GM20431 (cell line): ENCODE results near the gene FBLN2.

ENCODE experiments used
- in situ Hi-C: fragments of 300-500 bp; cut with MseI, MboI; formaldehyde crosslinking; loops from one replicate; pipeline ENCODE4 v1.15.0; 2020; ENCODE audit warnings: low sequenced_read_pairs; ENCODE audit not compliant: unreplicated experiment

Gene FBLN2

DNA sequence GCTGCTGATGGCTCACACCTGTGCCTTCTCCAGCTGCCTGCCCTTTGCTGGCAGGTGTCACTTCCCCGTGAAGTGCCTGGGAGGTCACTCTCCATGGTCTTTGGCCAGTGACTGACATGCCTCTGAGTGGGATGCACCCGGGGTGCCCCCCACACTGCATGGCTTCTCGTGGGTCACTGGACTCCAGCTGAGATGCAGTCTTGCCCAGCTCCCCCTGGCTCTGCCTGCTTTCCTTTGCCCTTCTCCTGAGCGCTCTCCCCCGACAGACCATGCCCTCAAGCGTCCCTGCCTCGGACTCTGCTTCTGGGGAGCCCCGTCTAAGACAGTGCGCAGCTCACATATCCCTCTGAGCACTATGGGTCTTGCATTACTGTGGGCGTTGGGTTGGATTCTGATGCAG lies 14.4 kb downstream of the FBLN2 start:
- in situ Hi-C loops = no loop called here

DNA sequence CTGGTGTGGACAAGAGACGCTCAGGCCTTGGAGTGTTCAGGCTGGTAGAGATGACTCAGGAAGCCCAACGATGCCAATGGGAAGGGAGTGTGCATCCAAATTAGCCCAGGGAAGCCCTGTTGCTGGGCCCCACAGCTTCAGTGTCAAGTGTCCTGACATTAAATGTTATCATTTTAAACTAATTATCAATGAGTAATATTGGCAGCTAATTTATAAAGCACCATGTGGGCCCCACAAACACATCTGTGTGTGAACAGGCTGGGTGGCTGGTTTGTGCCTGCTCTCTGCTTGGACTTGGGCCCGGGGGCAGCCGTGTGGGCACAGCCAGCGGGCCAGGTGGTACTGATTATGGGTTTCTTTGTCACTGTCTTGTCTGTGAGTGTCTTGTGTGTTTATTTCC lies 15.0 kb downstream of the FBLN2 start:
- in situ Hi-C loops = no loop called here

DNA sequence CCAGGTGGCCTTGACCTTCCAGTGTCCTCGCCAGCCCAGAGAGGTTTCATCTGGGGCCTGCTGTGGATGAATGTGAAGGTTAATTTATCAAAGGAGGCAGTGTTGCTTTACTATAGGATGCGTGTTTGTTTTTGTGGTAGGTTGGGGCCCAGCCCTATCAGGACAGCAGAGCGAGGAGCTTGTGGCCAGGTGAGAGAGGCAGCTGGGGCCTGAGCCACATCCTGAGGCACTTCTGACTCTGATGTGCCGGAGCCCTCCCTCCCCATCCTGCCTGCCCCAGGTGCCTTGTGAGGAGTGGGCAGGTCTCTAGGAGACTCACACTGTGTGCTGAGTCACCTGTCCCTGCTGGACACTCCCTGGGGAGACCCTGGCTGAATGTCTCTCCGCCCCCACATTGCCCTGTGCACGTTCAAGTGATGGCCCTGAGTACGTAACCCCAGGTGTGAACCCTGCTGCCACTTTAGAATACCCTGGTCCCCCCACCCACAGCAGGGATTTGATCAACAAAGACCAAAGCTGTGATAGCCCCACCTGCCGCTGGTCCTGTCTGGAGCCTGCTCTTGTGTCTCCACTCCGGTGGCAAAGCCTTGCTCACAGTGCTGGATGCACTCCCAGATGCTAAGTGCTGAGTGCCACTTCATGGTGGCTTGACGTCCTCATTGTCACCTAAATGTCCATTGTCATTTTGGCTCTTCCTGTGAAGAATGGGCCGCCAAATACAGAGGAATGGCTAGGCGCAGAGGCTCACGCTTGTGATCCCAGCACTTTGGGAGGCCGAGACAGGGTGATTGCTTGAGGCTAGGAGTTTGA lies 16.0 kb downstream of the FBLN2 start:
- in situ Hi-C loops = no loop called here

DNA sequence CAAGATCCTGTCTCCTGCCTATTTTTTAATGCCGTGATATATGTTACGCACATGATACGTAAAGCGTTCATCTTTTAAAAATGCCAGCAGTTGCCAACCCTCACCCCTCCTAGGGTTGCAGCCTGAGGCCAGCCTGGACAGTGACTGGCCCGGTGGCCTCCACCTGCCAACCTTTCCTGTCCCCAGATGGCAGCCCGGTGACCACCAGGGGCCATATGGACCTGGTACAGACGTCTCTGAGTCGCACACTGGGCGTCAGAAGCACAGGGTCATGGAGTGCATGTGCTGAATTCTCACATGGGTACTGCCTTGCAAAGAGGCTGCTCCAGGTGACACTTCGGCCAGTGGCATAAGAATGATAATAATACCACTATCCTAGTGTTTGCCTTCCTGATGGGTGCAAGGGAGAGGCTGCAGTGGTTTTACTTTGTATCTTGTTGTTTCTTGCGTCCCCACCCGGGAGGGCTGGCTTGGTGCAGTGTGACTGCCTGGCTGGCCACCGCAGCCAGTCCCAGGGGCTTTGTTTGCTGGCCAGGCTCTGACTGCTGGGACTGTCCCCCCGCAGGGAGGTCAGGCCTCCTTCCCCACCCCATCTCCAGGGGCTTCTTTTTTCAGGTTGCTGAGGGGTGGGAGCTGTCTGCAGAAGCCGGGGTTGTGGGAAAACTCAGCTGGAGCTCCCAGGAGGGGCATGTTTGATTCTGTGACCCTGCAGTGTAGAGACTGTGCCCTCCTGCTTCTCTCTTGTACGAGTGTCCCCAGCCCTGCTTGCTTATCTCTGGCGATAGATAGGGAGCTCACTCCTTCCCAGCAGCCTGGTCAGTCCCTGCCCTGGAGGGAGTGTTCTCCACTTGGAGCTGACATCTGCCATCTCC lies 16.9 kb downstream of the FBLN2 start:
- in situ Hi-C loops = no loop called here

DNA sequence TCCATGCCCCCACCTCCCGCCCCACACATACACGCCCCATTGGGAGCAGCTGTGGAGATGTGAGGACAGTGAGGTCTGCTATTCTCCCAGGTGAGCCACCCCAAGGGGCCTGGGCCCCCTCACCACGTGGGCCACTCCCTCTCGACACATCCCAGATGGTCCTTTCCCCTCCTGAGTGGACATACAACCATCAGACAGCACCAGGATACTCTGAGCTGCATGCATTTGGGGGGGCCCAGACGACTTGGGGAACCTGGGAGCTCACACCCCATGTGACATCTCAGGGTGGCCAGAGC lies 17.5 kb downstream of the FBLN2 start:
- in situ Hi-C loops = no loop called here

DNA sequence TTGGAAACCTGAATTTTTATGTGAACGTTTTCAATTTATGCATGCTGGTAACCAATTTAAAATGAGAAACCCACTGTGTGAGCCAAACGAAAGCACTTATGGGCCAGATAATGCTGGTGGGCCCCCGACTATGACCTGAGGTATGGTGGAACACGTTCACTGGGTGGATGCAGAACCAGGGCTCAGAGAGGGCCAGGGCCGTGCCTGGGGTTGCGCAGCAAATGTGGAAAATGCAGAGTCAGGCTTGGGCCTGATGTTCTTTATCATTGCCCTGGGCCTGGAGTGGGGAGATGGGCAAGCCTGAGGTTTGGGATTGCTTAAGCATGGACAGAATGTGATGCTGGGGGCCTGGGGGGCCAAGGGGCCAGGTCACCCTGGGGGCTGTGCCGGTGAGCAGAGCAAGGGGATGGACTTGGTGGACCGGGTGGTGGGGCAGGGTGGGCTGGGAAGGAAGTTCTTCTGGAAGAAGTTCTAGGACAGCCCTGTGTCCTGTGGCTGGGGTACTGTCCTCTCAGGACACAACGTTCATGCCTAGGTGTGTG lies 17.9 kb downstream of the FBLN2 start:
- in situ Hi-C loops = no loop called here

DNA sequence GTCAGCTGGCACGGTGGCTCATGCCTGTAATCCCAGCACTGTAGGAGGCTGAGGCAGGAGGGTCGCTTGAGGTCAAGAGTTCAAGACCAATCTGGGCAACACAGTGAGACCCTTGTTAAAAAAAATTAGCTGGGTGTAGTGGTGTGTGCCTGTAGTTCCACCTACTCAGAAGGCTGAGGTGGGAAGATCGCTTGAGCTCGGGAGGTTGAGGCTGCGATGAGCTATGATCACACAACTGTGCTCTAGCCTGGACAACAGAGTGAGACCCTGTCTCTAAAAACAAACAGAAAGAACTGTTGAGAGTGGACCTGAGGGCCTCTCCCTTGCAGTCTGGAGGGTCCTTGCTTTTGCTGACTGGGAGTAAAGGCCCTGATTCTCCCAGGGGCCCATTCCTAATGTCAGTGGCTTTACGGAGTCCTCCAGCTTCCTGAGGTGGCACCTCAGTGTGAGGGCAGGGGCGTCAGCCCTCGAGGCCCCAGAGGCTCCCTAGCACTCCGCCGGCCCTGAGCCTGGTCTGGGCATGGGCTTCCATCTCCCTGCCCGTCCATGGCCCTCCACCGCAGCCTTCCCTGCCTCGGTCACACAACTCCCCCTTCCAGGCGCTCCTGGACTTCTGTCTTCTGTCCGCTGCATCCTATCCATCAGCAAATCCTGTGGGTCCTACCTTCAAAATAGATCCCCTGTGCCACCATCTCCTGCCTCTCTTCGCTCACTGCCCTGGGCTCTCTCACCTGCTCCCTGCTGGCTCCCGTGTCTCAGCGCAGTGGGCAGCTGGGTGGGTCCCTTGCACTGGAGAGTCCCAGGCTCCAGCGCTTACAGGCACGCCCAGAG lies 19.0 kb downstream of the FBLN2 start:
- in situ Hi-C loops = no loop called here

DNA sequence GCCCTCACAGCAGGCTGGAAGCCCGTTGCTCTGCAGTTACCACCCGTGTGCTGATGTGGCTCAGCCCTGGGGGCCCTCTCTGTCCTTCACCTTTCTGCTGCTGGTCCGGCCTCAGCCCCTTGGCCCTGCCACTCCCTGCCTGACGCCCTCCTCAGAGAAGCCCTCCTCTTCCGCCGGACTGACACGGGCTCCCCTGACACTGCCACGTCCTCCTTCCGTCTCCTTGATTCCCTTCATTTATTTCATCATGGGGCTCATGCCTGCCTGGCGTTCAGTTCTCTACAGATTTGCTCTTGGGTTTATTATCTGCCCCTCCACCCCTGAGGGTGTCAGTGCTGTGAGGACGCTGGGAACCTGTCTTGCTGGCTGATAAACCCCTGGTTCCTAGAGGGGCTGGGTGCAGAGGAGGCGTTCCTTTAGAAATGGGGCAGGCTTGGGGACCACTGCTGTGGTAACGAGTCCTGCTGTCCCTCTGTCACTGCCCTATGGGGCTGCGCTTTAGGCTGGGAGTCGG lies 19.6 kb downstream of the FBLN2 start:
- in situ Hi-C loops = no loop called here

DNA sequence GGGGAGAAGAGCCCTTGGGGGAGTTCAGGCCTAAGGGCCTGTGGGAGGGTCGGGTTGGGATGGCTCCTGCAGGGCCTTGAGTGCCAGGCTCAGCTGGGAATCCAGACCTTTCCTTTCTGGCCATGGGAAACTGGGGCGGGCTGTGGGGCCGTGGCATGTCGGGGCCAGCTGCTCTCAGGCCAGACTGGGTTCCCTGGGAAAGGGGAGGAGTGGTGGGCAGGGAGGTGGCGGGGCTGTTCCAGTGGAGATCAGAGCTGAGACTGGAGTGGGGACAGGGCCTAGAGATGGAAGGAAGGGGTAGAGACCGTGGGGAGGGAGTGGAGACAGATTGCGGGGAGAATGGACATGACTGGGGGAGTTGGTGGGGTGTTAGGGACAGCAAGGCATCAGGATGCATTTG lies 20.3 kb downstream of the FBLN2 start:
- in situ Hi-C loops = no loop called here

DNA sequence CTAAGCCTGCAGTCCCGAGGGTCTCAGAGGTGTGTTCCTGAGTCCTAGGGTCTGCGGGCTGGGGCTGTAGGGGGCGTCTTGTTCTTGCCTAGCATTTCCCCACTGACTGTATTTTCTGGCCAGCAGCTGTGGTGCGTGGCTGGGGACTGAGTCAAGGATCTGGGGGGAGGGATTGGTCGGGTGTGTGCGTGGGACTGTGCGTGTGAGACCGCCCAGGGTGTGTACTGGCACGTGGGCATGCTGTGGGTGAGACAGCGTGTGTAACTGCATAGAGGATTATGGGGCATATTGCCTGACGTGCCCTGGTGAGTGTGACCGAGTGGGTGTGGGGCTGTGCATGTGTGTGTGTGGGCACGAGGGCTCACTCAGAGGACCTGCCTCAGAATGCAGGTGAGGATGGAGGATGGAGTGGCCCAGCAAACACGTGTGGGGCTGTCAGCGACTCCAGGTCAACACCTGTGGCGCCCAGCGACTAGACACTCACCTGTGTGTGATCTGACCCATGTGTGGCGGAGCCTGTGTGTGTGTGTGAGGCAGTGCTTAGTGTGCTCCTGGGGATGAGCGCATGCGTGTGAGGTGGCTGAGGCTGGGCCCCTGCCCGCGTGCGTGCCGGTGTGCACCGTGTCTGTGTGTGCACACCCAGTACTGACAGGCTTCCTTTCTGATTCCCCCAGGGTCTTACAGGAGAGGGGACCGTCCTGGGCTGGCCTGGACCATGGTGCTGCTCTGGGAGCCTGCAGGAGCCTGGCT lies 20.9 kb downstream of the FBLN2 start:
- in situ Hi-C loops = no loop called here

DNA sequence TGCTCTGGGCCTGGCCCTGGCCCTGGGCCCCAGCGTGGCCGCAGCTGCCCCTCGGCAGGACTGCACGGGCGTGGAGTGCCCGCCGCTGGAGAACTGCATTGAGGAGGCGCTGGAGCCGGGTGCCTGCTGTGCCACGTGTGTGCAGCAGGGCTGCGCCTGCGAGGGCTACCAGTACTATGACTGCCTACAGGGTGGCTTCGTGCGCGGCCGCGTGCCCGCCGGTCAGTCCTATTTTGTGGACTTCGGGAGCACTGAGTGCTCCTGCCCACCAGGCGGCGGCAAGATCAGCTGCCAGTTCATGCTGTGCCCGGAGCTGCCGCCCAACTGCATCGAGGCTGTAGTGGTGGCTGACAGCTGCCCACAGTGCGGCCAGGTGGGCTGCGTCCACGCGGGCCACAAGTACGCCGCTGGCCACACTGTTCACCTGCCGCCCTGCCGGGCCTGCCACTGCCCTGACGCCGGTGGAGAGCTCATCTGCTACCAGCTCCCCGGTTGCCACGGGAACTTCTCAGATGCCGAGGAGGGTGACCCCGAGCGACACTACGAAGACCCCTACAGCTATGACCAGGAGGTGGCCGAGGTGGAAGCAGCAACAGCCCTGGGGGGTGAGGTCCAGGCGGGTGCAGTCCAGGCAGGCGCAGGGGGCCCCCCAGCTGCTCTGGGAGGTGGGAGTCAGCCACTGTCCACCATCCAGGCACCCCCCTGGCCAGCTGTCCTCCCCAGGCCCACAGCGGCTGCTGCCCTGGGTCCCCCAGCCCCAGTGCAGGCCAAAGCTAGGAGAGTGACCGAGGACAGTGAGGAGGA lies 21.7 kb downstream of the FBLN2 start:
- in situ Hi-C loops = no loop called here

DNA sequence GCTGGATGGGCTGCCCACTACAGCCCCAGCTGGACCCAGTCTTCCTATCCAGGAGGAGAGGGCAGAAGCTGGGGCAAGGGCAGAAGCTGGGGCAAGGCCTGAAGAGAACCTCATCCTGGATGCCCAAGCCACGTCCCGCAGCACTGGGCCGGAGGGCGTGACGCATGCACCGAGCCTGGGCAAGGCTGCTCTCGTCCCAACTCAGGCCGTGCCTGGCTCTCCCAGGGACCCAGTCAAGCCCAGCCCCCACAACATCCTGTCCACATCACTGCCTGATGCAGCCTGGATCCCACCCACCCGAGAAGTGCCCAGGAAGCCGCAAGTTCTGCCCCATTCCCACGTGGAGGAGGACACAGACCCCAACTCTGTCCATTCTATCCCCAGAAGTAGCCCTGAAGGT lies 22.3 kb downstream of the FBLN2 start:
- in situ Hi-C loops = no loop called here

DNA sequence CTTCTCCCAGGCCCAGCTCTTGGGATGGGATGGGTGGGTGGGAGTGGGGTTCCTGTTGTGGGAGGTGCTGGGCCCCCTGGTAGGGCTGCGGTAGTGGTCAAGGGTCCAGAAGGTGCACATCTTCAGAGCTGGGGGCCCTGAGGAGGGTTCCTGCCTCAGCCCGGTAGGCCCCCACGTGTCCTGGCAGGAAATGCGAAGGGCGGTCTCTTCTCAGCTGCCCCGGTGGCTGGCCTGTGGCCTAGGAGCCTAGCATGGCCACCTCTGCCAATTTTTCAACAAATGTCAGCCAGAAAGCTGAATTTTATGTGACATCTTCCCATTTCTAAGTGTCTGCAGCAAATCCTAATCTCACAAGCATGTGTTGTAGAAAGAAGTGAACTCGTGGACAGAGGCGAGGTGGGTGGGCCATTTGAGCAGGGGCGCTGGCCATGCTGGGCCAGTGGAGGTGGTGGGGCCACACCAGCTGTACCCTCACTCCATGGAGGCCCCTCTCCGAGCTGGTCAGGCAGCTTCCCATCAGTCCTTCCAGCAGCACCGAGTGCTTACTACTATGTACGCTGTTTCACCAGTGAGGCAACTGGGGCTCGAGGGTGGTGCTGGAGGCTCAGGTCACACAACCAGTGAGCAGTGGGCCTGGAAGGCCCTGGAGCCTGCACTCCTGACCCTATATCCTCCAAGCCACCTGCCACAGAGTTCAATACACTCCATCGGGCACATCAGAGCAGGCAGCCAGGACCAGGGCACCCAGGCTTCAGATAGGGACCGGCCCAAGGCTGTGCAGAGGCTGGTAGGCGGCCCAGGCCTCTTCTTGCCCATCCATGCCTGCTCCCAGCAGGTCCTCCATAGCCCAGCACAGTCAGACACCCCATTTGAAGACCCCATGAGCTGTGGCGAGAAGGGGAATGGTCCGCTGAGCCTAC lies 23.2 kb downstream of the FBLN2 start:
- in situ Hi-C loops = no loop called here

DNA sequence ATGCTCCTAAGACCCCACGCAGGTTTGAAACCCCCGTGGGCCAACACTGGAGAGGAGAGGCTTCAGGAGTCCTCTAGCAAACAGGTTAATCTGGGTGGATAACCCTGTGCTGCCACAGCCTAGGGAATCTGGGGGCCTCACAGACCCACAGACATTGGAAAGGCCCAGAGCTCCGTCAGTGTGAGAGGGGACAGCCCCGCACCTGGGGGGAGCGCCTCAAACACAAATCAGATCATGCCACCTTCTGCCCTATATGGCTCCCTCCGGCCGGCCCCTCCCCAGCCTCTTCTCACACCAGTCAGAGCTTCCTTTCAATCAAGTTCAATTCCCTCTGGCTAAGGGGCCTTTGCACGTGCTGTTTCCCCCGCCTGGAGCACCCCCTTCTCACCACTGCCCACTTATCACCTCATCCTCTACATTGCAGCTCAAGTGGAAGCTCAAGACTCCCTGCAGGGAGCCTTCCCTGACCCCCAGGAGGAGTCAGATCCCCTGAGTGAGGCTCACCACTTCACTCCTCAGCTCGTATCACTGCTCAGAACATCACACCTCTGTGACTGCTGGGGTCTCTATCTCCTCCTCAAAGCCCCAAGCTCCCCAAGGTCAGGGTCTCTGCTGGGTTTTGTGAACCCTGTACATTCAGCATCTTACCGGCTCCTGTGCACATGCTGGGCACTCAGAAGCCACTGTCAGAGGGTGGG lies 24.1 kb downstream of the FBLN2 start:
- in situ Hi-C loops = no loop called here

DNA sequence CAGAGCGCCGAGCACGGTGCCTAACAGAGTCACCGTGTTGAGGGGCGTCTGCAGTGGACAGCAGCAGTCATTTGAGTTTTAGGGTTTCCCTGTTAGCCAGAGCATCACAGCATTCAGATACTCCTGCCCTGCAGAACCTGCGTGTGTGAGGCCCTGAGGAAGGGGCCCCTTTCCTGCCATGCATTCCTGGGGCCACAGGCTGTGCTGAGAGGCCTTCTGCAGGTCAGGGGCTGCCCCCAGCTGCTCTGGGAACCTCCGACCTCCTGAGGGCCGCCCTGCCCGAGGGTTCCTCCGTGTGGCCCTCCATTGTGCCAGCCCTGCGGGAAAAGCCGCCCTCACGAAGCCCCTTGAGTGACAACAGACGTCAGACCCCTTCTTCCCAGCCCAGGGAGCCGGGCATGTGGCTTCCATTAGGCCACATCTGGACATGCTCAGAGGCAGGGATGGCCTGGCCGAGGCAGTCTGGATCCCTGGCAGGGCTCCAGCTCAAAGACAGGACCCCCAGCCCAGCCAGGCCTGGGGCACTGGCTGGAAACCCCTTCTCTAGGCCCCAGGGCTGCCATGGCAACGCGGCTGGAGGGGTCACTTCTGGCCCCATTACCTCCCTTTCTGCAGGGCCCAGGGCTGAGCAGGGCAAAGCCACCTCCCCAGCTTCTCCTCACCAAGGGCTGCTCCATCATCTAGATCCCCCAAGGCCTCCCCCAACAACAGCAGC lies 25.3 kb downstream of the FBLN2 start:
- in situ Hi-C loops = no loop called here

DNA sequence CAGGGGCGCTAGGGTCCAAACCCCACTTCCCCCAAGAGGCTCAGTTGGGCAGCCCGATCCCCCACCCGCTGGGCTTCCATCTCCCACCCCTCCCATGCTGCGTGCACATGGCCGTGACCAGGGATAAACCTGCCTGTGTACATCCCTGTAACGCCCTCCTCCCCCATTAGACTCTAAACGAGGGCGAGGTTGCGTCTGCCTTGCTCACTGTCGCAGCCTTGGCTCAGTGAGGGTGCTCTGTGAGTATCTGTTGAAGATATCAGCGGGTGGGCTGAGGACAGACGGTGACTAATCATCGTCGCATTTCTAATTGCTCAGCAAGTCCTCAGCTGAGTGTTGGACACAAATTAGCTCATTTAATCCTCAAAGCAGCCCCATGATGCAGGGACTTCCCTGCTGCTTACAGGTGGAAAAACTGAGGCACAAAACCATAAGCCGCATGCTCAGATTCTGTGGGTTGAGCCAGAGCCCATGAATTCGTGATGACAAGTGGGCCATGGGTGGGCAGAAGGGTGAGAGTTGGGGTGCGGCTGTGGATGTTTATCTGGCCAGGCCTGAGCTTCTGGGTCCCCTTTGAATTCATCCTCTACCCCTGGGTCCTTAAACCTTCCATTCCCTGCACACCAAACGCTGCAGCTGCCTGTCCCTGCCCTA lies 26.0 kb downstream of the FBLN2 start:
- in situ Hi-C loops = no loop called here
